BLaER1 (cell line): ENCODE results near the gene GABRR3.

Source experiments
- H3K27ac ChIP-seq: shearing (Covaris generic); formaldehyde crosslinking; 2 replicates; pipeline ENCODE4 v1.8.1; 2022
- H3K27me3 ChIP-seq: shearing (Covaris generic); formaldehyde crosslinking; 2 replicates; pipeline ENCODE4 v1.8.1; 2022
- H3K36me3 ChIP-seq: shearing (Covaris generic); formaldehyde crosslinking; 2 replicates; pipeline ENCODE4 v1.8.1; 2022
- H3K4me1 ChIP-seq: shearing (Covaris generic); formaldehyde crosslinking; 2 replicates; pipeline ENCODE4 v1.8.1; 2022
- H3K4me2 ChIP-seq: shearing (Covaris generic); formaldehyde crosslinking; 2 replicates; pipeline ENCODE4 v1.8.1; 2022
- H3K4me3 ChIP-seq: shearing (Covaris generic); formaldehyde crosslinking; 2 replicates; pipeline ENCODE4 v1.8.1; 2022
- H3K9ac ChIP-seq: shearing (Covaris generic); formaldehyde crosslinking; 2 replicates; pipeline ENCODE4 v1.8.1; 2022
- H3K9me3 ChIP-seq: shearing (Covaris generic); formaldehyde crosslinking; 2 replicates; pipeline ENCODE4 v1.8.1; 2022
- H4K20me1 ChIP-seq: shearing (Covaris generic); formaldehyde crosslinking; 2 replicates; pipeline ENCODE4 v1.8.1; 2022
- Cebpa-rat ChIP-seq: shearing (Covaris generic); IDR thresholded peaks from 2 replicates; pipeline ENCODE4 v1.8.1; 2022

GABRR3 gene

GRCh38 chr3:98035208-98035607 lies at the start of gene GABRR3:
TSS of gene GABRR3 (minus strand) at chr3:98035315. CDS start at chr3:98034987, 328 bp downstream.
- no peaks in the 10 kb centered on the region for H3K36me3 ChIP-seq
- no peaks in the 10 kb centered on the region for H3K9me3 ChIP-seq
- H3K4me1 ChIP-seq: no peaks in the 10 kb centered on the region
- no peaks in the 10 kb centered on the region for H4K20me1 ChIP-seq
- TF ChIP-seq Cebpa-rat: no peak
- no peak within 1 kb of the TSS for H3K9ac ChIP-seq
- H3K27ac ChIP-seq: no peak within 1 kb of the TSS
- no peak within 1 kb of the TSS for H3K4me2 ChIP-seq
- no peaks in the 10 kb centered on the region for H3K27me3 ChIP-seq
- no peak within 1 kb of the TSS for H3K4me3 ChIP-seq

- no peaks in the 10 kb centered on the region for H3K36me3 ChIP-seq
- H3K27me3 ChIP-seq: no peaks in the 10 kb centered on the region
- TF ChIP-seq Cebpa-rat: no peak
- H3K27ac ChIP-seq: no peak overlapping the region
- H3K4me3 ChIP-seq: no peak overlapping the region
- H4K20me1 ChIP-seq: no peaks in the 10 kb centered on the region
- H3K4me1 ChIP-seq: no peaks in the 10 kb centered on the region
- no peak overlapping the region for H3K4me2 ChIP-seq
- H3K9ac ChIP-seq: no peak overlapping the region
- H3K9me3 ChIP-seq: no peaks in the 10 kb centered on the region
These were observed 38.4 kb upstream of the GABRR3 start for GRCh38 chr3:98073486-98073885.

DNA sequence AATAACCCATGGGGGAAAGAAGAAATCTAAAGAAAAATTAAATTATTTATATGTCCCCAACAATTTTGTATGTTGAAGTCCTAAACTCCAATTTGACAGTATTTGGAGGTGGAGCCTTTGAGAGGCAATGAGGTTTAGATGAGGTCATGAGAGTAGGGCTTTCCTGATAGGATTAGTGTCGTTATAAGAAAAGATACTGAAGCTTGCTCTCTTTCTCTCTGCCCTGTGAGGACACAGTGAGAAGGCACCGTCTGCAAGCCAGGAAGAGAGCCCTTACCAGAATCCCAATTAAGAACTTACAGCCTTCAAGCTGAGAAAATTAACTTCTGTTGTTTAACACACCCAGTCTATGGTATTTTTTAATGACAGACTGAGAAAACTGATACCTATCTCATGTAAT lies 35.7 kb upstream of the GABRR3 start:
- H3K36me3 ChIP-seq: no peaks in the 10 kb centered on the region
- no peak overlapping the region for H3K27ac ChIP-seq
- H3K4me2 ChIP-seq: no peak overlapping the region
- H4K20me1 ChIP-seq: no peaks in the 10 kb centered on the region
- H3K9me3 ChIP-seq: no peaks in the 10 kb centered on the region
- no peak overlapping the region for H3K9ac ChIP-seq
- no peak overlapping the region for H3K4me3 ChIP-seq
- no peak for TF ChIP-seq Cebpa-rat
- H3K27me3 ChIP-seq: no peaks in the 10 kb centered on the region
- H3K4me1 ChIP-seq: no peaks in the 10 kb centered on the region

- no peaks in the 10 kb centered on the region for H3K27me3 ChIP-seq
- H3K4me2 ChIP-seq: no peak overlapping the region
- H3K27ac ChIP-seq: no peak overlapping the region
- no peaks in the 10 kb centered on the region for H3K9me3 ChIP-seq
- no peaks in the 10 kb centered on the region for H4K20me1 ChIP-seq
- no peak overlapping the region for H3K9ac ChIP-seq
- no peak overlapping the region for H3K4me3 ChIP-seq
- no peaks in the 10 kb centered on the region for H3K36me3 ChIP-seq
- no peaks in the 10 kb centered on the region for H3K4me1 ChIP-seq
- TF ChIP-seq Cebpa-rat: no peak
These were observed 33.7 kb upstream of the GABRR3 start for GRCh38 chr3:98068824-98069223.

DNA sequence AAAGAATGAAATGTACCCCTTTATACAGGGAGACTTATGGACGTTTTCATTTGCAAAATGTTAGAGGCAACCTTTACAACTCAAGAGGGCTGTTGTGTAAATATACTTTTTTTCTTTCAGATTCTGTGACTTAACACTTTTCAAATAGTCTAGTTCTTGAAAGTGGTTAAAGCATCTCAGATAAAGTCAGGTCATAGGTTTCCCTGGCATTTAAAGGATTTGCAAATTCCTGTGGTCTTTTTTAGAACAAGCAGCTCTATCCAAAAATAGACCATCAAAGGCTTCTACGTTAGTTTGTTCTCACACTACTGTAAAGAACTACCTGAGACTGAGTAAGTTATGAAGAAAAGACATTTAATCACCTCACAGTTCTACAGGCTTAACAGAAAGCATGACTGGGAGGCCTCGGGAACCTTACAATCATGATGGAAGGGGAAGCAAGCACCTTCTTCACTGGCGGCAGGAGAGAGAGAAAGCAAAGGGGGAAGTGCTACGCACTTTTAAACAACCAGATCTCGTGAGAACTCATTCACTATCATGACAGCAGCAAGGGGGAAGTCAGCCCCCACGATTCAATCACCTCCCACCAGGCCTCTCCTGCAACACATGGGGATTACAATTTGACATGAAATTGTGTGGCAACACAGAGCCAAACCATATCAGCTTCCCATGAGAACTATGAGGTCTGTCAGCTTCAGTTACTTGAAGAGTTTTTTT lies 23.3 kb upstream of the GABRR3 start:
- Histone ChIP-seq H3K4me1 (no peaks in the 10 kb centered on the region), H3K4me2 (no peak overlapping the region)

DNA sequence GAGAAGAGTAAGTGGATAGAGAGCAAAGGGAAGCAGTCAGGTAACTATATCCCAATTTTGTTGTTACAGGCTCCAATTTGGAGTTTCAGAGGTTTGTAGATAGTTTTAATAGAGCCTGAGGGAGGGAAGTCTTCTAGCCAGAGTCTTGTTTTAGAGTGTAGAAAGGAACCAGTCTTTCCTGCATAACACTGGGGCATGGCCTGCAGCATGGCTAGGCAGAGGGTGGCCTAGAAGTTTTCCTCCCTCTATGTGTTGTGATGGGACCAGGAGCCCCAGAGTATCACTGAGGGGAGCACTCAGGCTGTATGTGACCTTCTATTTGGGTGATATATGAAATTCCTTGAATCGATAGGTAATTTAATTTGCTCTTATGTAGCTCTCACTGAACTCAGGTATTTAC lies 22.5 kb upstream of the GABRR3 start:
- Histone ChIP-seq H3K9me3 (no peaks in the 10 kb centered on the region), H3K4me2 (no peak overlapping the region), H3K9ac (no peak overlapping the region), H3K4me1 (no peaks in the 10 kb centered on the region), H4K20me1 (no peaks in the 10 kb centered on the region), H3K36me3 (no peaks in the 10 kb centered on the region), H3K27me3 (no peaks in the 10 kb centered on the region), H3K4me3 (no peak overlapping the region), H3K27ac (no peak overlapping the region)
- TF ChIP-seq Cebpa-rat: no peak

More for the DNA sequence above, 23.3 kb upstream of the GABRR3 start:
- Histone ChIP-seq H3K4me3 (no peak overlapping the region), H3K36me3 (no peaks in the 10 kb centered on the region), H3K27me3 (no peaks in the 10 kb centered on the region), H3K27ac (no peak overlapping the region), H3K9ac (no peak overlapping the region), H4K20me1 (no peaks in the 10 kb centered on the region), H3K9me3 (no peaks in the 10 kb centered on the region)
- no peak for TF ChIP-seq Cebpa-rat

- TF ChIP-seq Cebpa-rat: no peak
- Histone ChIP-seq H3K36me3 (no peaks in the 10 kb centered on the region), H3K27ac (no peak overlapping the region), H4K20me1 (no peaks in the 10 kb centered on the region), H3K4me1 (no peaks in the 10 kb centered on the region), H3K4me2 (no peak overlapping the region), H3K4me3 (no peak overlapping the region), H3K9ac (no peak overlapping the region), H3K27me3 (no peaks in the 10 kb centered on the region), H3K9me3 (no peaks in the 10 kb centered on the region)
These were observed 20.9 kb upstream of the GABRR3 start for GRCh38 chr3:98056035-98056434.

DNA sequence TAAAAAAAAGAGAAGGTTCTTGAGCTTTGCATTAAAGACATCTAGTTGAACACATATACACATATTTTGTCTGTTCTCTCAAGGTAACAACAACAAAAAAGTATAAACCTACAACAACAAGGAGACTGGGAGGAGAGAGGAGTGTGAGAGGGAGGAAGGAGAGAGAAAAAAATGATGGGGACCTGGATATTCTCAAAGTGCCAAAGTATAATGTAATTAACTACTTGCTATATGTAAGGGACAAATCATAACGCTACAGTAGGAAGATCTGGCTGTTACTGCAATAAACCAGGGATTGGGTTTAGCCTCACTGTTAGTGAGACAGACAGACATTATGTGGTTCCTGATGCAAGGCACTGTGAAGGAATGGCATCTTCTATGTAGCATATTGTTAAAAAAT lies 14.2 kb upstream of the GABRR3 start:
- H3K36me3 ChIP-seq: no peaks in the 10 kb centered on the region
- no peaks in the 10 kb centered on the region for H3K4me1 ChIP-seq
- H3K27me3 ChIP-seq: no peaks in the 10 kb centered on the region

DNA sequence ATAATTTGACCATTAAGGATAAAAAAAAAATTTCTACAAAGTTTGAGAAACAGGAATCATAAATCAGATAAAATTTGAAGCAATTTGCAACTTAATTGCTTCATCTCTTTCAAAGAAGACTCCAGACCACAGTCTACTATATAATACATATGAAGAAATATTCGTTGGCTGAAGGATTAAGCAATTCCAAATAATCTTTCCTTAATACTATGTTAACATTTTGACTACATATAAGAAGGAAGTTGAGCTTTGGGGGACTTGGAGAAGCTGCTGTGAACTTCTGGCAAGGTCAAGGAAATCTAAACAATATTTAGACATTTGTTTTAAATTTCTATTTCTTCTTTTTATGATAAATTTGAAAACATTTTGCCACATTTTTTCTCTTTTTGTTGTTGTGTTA lies 13.5 kb upstream of the GABRR3 start:
- H3K36me3 ChIP-seq: no peaks in the 10 kb centered on the region
- H3K9me3 ChIP-seq: no peaks in the 10 kb centered on the region
- TF ChIP-seq Cebpa-rat: no peak
- no peak overlapping the region for H3K27ac ChIP-seq
- H3K4me2 ChIP-seq: no peak overlapping the region
- H3K9ac ChIP-seq: no peak overlapping the region
- no peaks in the 10 kb centered on the region for H3K27me3 ChIP-seq
- no peaks in the 10 kb centered on the region for H3K4me1 ChIP-seq
- no peaks in the 10 kb centered on the region for H4K20me1 ChIP-seq
- no peak overlapping the region for H3K4me3 ChIP-seq

More for the DNA sequence above, 14.2 kb upstream of the GABRR3 start:
- H3K4me2 ChIP-seq: no peak overlapping the region
- no peak overlapping the region for H3K27ac ChIP-seq
- no peaks in the 10 kb centered on the region for H3K9me3 ChIP-seq
- no peak overlapping the region for H3K4me3 ChIP-seq
- no peak for TF ChIP-seq Cebpa-rat
- H4K20me1 ChIP-seq: no peaks in the 10 kb centered on the region
- no peak overlapping the region for H3K9ac ChIP-seq

DNA sequence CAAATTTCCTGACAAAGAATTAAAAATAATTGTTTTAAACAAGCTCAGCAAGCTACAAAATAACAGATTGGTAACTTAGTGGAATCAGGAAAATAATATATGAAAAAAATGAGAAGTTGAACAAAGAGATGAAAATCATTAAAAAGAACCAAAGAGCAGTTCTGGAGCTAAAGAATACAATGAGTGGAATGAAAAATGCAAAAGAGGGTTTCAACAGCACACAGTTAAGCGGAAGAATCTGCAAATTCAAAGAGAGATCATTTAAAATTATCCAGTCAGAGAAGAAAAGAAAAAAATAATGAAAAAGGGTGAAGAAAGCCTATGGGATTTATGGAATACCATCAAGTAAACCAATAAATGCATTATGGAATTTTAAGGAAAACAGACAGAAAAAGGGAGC lies 6.2 kb upstream of the GABRR3 start:
- Histone ChIP-seq H3K27ac (no peak overlapping the region), H3K9ac (no peak overlapping the region), H3K36me3 (no peaks in the 10 kb centered on the region), H3K4me3 (no peak overlapping the region), H3K4me1 (no peaks in the 10 kb centered on the region), H3K27me3 (no peaks in the 10 kb centered on the region), H3K4me2 (no peak overlapping the region), H3K9me3 (peaks cover 12% of the 10 kb centered on the region), H4K20me1 (no peaks in the 10 kb centered on the region)
- TF ChIP-seq Cebpa-rat: no peak
